GM21717 (cell line): ENCODE measurements around the gene CIB2.
"Not testable (repeated sequence)": the region's sequence is repeated elsewhere in the genome, so short reads cannot be mapped to it uniquely, and the experiment has no call there.

Experiments
- ATAC-seq: cut with Tn5 transposase; IDR thresholded peaks from one replicate; pipeline ENCODE4 v1.9.1; 2021; ENCODE audit warnings: mild to moderate bottlenecking, moderate library complexity; ENCODE audit not compliant: unreplicated experiment

CIB2 gene

GRCh38 chr15:78131295-78132061 is at the start of gene CIB2:
Gene CIB2, minus strand, starts transcription at chr15:78131445. Its CDS starts 230 bp downstream, at chr15:78131215.
- ATAC-seq: no peak

- no peak for ATAC-seq
Measured at GRCh38 chr15:78179906-78180305, 48.7 kb upstream of the CIB2 start.

GRCh38 chr15:78179286-78179840 is 48.1 kb upstream of the CIB2 start:
- no peak for ATAC-seq

GRCh38 chr15:78178064-78178463 is 46.8 kb upstream of the CIB2 start:
- no peak for ATAC-seq

GRCh38 chr15:78177447-78177873 is 46.2 kb upstream of the CIB2 start:
- no peak for ATAC-seq

- no peak for ATAC-seq
Measured at GRCh38 chr15:78175330-78175729, 44.1 kb upstream of the CIB2 start.

- no peak for ATAC-seq
Measured at GRCh38 chr15:78174401-78174800, 43.2 kb upstream of the CIB2 start.

- no peak for ATAC-seq
Measured at GRCh38 chr15:78171864-78172472, 40.7 kb upstream of the CIB2 start.

- peak; percentile 65 for ATAC-seq
Measured at GRCh38 chr15:78170848-78171773, 39.9 kb upstream of the CIB2 start.

- ATAC-seq: no peak
Measured at GRCh38 chr15:78168608-78169007, 37.4 kb upstream of the CIB2 start.

GRCh38 chr15:78167227-78167888 is 36.1 kb upstream of the CIB2 start:
- peak; percentile 73 for ATAC-seq

GRCh38 chr15:78164010-78164409 is 32.8 kb upstream of the CIB2 start:
- ATAC-seq: no peak

- no peak for ATAC-seq
Measured at GRCh38 chr15:78162038-78162437, 30.8 kb upstream of the CIB2 start.

GRCh38 chr15:78159395-78159794 is 28.1 kb upstream of the CIB2 start:
- no peak for ATAC-seq

- ATAC-seq: no peak
Measured at GRCh38 chr15:78157203-78157602, 26.0 kb upstream of the CIB2 start.

GRCh38 chr15:78156653-78157052 is 25.4 kb upstream of the CIB2 start:
- no peak for ATAC-seq

- ATAC-seq: no peak
Measured at GRCh38 chr15:78155355-78155939, 24.2 kb upstream of the CIB2 start.

GRCh38 chr15:78154955-78155354 is 23.7 kb upstream of the CIB2 start:
- ATAC-seq: no peak

- ATAC-seq: not testable (repeated sequence)
Measured at GRCh38 chr15:78151075-78151474, 19.8 kb upstream of the CIB2 start.
